ENCODE data around the gene WNT8B. TPM values are rescaled to one million over a fixed set of nuclear protein-coding genes. Genes with fewer than 3 reads are reported as not detected.

The WNT8B gene
- total and polyA plus RNA-seq, 2 of the 13 experiments (the other 11 are each of a cell fraction or from before 2014, with no cell fraction given): 0.07 to 0.20 TPM

DNA sequence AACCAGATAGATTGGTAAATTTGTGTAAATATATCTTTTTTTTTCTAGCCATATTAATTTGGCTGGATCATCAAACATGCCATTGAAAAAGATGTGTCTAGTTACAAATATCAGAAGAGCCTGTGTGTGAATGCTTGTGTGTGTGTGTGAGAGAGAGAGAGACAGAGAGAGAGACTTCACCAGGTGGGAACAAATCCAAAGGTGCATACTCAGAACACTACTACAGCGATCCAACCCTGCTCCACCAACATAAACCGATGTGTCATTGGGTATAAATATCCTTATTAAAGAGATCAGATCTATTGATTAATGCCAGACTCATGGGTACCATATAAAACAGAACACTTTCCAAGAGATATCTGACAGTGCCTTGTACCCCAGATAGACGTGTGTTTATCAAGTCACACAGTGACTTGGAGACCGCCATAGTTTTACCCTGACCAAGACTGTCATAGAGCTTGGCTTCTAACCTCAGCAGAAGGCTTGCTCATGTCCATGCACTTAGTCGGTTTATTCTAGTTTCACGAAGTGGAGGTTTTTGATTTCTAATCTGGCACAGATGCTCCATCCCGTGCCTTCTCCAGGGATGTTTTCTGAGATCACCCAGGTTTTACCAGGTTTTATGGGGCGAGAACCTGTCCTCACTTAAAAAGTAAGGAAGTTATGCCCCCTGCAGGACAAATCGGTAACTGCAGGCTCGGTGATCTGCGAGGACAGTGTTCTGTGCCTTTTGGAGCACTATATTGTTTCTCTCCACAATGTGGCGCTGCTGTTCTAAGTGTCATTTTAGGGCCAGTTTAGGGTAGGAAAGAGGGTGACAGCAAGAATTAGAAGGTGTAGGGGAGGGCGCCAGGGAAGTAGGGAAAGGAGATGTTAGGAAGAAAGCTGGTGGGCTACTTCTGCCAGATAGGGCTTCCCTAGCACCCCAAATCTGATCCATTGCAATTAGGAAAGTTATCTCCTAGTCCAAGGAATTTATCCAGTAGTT is 29.3 kb upstream of the WNT8B start (continued):
- TF ChIP-seq, protein P1, sequence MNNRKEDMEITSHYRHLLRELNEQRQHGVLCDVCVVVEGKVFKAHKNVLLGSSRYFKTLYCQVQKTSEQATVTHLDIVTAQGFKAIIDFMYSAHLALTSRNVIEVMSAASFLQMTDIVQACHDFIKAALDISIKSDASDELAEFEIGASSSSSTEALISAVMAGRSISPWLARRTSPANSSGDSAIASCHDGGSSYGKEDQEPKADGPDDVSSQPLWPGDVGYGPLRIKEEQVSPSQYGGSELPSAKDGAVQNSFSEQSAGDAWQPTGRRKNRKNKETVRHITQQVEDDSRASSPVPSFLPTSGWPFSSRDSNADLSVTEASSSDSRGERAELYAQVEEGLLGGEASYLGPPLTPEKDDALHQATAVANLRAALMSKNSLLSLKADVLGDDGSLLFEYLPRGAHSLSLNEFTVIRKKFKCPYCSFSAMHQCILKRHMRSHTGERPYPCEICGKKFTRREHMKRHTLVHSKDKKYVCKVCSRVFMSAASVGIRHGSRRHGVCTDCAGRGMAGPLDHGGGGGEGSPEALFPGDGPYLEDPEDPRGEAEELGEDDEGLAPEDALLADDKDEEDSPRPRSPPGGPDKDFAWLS (CRISPR knock-in tag; IDR thresholded peaks at IDR 0.05; ENCODE audit: borderline replicate concordance): no peak
- TF ChIP-seq FOSL1 (CRISPR knock-in tag; IDR thresholded peaks at IDR 0.05; ENCODE audit: borderline replicate concordance) (no peak), NR2F1 (CRISPR knock-in tag; IDR thresholded peaks at IDR 0.05) (peak in 1 of 2 experiments; percentile 27; a peak in 1 of 4 replicates), ZBTB14 (CRISPR knock-in tag; IDR thresholded peaks at IDR 0.05) (no peak), ZNF841 (CRISPR knock-in tag; IDR thresholded peaks at IDR 0.05; ENCODE audit: borderline replicate concordance) (no peak), KLF11 (CRISPR knock-in tag; IDR thresholded peaks at IDR 0.05) (0 out of 2 replicates have a peak, but pooled peaks have one; percentile 69), CBX5 (CRISPR knock-in tag; IDR thresholded peaks at IDR 0.05; ENCODE audit: borderline replicate concordance) (0 out of 2 replicates have a peak, but pooled peaks have one; percentile 60), CCDC6 (CRISPR knock-in tag; IDR thresholded peaks at IDR 0.05) (0 out of 2 replicates have a peak, but pooled peaks have one; percentile 28), ZSCAN25 (CRISPR knock-in tag; IDR thresholded peaks at IDR 0.05) (no peak), SP2 (CRISPR knock-in tag; IDR thresholded peaks at IDR 0.05) (no peak), ZBTB7A (CRISPR knock-in tag; IDR thresholded peaks at IDR 0.05) (no peak), ZKSCAN1 (IDR thresholded peaks at IDR 0.05; ENCODE audit: low read length) (peak; percentile 39; the same call in 1 of the 2 replicates), EHMT2 (IDR thresholded peaks at IDR 0.05; ENCODE audit: borderline replicate concordance, low read depth, low read length) (no peak), POLR2AphosphoS2 (IDR thresholded peaks at IDR 0.05; ENCODE audit: low read depth, low read length) (no peak), ZXDC (CRISPR knock-in tag; IDR thresholded peaks at IDR 0.05) (no peak), NBN (conservative IDR thresholded peaks at IDR 0.05) (no peak), NR3C1 (CRISPR knock-in tag; IDR thresholded peaks at IDR 0.05) (no peak), TCF7L2 (IDR thresholded peaks at IDR 0.05; ENCODE audit: low read depth, low read length) (no peak), FOXK2 (IDR thresholded peaks at IDR 0.05) (no peak), SIN3A (IDR thresholded peaks at IDR 0.05; ENCODE audit: borderline replicate concordance, low read depth, low read length) (no peak), GABPA (IDR thresholded peaks at IDR 0.05; ENCODE audit: low read depth, low read length) (no peak), GABPA (CRISPR knock-in tag; IDR thresholded peaks at IDR 0.05; ENCODE audit: low read depth) (no peak)
- TF ChIP-seq, protein P2, sequence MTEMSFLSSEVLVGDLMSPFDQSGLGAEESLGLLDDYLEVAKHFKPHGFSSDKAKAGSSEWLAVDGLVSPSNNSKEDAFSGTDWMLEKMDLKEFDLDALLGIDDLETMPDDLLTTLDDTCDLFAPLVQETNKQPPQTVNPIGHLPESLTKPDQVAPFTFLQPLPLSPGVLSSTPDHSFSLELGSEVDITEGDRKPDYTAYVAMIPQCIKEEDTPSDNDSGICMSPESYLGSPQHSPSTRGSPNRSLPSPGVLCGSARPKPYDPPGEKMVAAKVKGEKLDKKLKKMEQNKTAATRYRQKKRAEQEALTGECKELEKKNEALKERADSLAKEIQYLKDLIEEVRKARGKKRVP (CRISPR knock-in tag; IDR thresholded peaks at IDR 0.05): no peak
- TF ChIP-seq, protein P3, sequence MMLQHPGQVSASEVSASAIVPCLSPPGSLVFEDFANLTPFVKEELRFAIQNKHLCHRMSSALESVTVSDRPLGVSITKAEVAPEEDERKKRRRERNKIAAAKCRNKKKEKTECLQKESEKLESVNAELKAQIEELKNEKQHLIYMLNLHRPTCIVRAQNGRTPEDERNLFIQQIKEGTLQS (CRISPR knock-in tag; IDR thresholded peaks at IDR 0.05): no peak

All from HepG2 (cell line).